Measurements from ENCODE around the gene LENG8. TPM values are rescaled to one million over a fixed set of nuclear protein-coding genes. Genes with fewer than 3 reads are reported as not detected.

The LENG8 gene
- total RNA-seq, 1 experiment from 2014 or later = 148 TPM

- H3T11ph ChIP-seq (ENCODE audit: low read length) = no peak within 1 kb of the TSS
- H3K79me1 ChIP-seq (ENCODE audit: insufficient read depth, low read depth, low read length, poor library complexity, severe bottlenecking) = no peaks in the 10 kb centered on the region
- H4K5ac ChIP-seq (ENCODE audit: insufficient read length, low read depth, low read length) = no peak within 1 kb of the TSS
- peaks cover 61% of the 10 kb centered on the region for H3K27me3 Mint-ChIP-seq (ENCODE audit: low read depth)
- H3K9me3 ChIP-seq (ENCODE audit: control insufficient read depth, low read depth, low read length) = no peaks in the 10 kb centered on the region
- no peak within 1 kb of the TSS for H4K8ac ChIP-seq (replicated peaks; ENCODE audit: insufficient read length, low read depth, low read length)
- TF ChIP-seq, protein P1, sequence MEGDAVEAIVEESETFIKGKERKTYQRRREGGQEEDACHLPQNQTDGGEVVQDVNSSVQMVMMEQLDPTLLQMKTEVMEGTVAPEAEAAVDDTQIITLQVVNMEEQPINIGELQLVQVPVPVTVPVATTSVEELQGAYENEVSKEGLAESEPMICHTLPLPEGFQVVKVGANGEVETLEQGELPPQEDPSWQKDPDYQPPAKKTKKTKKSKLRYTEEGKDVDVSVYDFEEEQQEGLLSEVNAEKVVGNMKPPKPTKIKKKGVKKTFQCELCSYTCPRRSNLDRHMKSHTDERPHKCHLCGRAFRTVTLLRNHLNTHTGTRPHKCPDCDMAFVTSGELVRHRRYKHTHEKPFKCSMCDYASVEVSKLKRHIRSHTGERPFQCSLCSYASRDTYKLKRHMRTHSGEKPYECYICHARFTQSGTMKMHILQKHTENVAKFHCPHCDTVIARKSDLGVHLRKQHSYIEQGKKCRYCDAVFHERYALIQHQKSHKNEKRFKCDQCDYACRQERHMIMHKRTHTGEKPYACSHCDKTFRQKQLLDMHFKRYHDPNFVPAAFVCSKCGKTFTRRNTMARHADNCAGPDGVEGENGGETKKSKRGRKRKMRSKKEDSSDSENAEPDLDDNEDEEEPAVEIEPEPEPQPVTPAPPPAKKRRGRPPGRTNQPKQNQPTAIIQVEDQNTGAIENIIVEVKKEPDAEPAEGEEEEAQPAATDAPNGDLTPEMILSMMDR (conservative IDR thresholded peaks at IDR 0.05) = peak; percentile 82
- no peak within 1 kb of the TSS for H2AFZ ChIP-seq (ENCODE audit: low read length)
- no peak within 1 kb of the TSS for H2BK120ac ChIP-seq (ENCODE audit: low read depth, low read length, poor library complexity, severe bottlenecking)
- peak within 1 kb of the TSS in 1 of 3 experiments; percentile 66; a peak in 2 of 7 replicates for H3K27ac Mint-ChIP-seq
- no peak within 1 kb of the TSS for H2AK5ac ChIP-seq (ENCODE audit: insufficient read length, low read length)
- peak within 1 kb of the TSS; percentile 67 for H3K4me2 ChIP-seq (ENCODE audit: insufficient read depth, insufficient read length, low read length)
- H2BK12ac ChIP-seq (ENCODE audit: insufficient read length, low read depth, low read length) = no peak within 1 kb of the TSS
- H3K79me2 ChIP-seq (ENCODE audit: insufficient read depth, low read length) = no peaks in the 10 kb centered on the region
- H3K23ac ChIP-seq (ENCODE audit: insufficient read length, low read depth, low read length) = no peak within 1 kb of the TSS
- H2BK15ac ChIP-seq (ENCODE audit: low read depth, low read length) = no peak within 1 kb of the TSS
- peak; percentile 62 for DNase-seq
- H3K23me2 ChIP-seq (ENCODE audit: insufficient read length, low read depth, low read length, poor library complexity, severe bottlenecking) = peaks cover 12% of the 10 kb centered on the region
- H4K91ac ChIP-seq (ENCODE audit: insufficient read length, low read depth, low read length) = no peak within 1 kb of the TSS
- H3K4me3 Mint-ChIP-seq = peak within 1 kb of the TSS; percentile 78 to 91
- H2BK5ac ChIP-seq (ENCODE audit: insufficient read length, low read length) = no peak within 1 kb of the TSS
- H3K9ac ChIP-seq (ENCODE audit: extremely low read depth, insufficient read length, low read length) = no peak within 1 kb of the TSS
- H3K9me3 Mint-ChIP-seq = peaks cover 15 to 28% of the 10 kb centered on the region in 2 experiments
- peaks cover 33 to 37% of the 10 kb centered on the region in 2 experiments for H3K4me1 Mint-ChIP-seq
- no peak within 1 kb of the TSS for H3K14ac ChIP-seq (ENCODE audit: insufficient read depth, low read length)
- no peak within 1 kb of the TSS for H3K4ac ChIP-seq (ENCODE audit: low read depth, low read length)
- no peak within 1 kb of the TSS for H3K18ac ChIP-seq (ENCODE audit: insufficient read length, low read depth, low read length)
- peaks cover 12% of the 10 kb centered on the region; the same call in 1 of the 2 replicates for H3K27me3 ChIP-seq (ENCODE audit: insufficient read depth, low read length)
- H3K56ac ChIP-seq (ENCODE audit: insufficient read length, low read depth, low read length) = no peak within 1 kb of the TSS
- H4K20me1 ChIP-seq (ENCODE audit: control insufficient read depth, insufficient read depth, insufficient read length) = no peaks in the 10 kb centered on the region
- no CpG with 5 or more reads among the region's 68 CpGs for WGBS (ENCODE audit: extremely low coverage, insufficient read length, low lambda C conversion rate)
- H3K27ac ChIP-seq (ENCODE audit: insufficient read length, low read depth, low read length) = no peak within 1 kb of the TSS
- H3K4me1 ChIP-seq (ENCODE audit: insufficient read depth, low read length) = peaks cover 5% of the 10 kb centered on the region; the same call in 1 of the 2 replicates
- H2BK20ac ChIP-seq (ENCODE audit: low read depth, low read length, poor library complexity, severe bottlenecking) = no peak within 1 kb of the TSS
- H3K36me3 Mint-ChIP-seq (ENCODE audit: insufficient read depth in 1 of 3, low read depth in 3 of 3) = peaks cover 12 to 25% (median 14%) of the 10 kb centered on the region in 3 experiments
These were observed 33.6 kb upstream of the LENG8 start, which contains the start of gene TTYH1 for GRCh38 chr19:54415208-54415900. TSS of gene TTYH1 (plus strand) at chr19:54415464. CDS start at chr19:54415553, 89 bp downstream.

Data from H9 (cell line).